H9 (cell line): ENCODE data around the gene CNMD. TPM values are rescaled to one million over a fixed set of nuclear protein-coding genes. Genes with fewer than 3 reads are reported as not detected.

Experiments used
- DNase-seq: peaks from one replicate; pipeline ENCODE4 v3.0.0-alpha.2; 2017
- H2AFZ ChIP-seq: one replicate; pipeline ENCODE4 v1.6.1; 2013; ENCODE audit warnings: mild to moderate bottlenecking, low read length, control low read depth, moderate library complexity
- H2AK5ac ChIP-seq: 2 replicates; pipeline ENCODE4 v1.6.1; 2013; ENCODE audit warnings: low read length, control low read depth, mixed read lengths; ENCODE audit not compliant: insufficient read length
- H2BK120ac ChIP-seq: one replicate; pipeline ENCODE4 v1.6.1; 2013; ENCODE audit warnings: low read depth, mild to moderate bottlenecking, low read length, control low read depth, inconsistent platforms; ENCODE audit not compliant: poor library complexity, severe bottlenecking
- H2BK12ac ChIP-seq: 2 replicates; pipeline ENCODE4 v1.6.1; 2013; ENCODE audit warnings: low read length, control low read depth, mixed read lengths, low read depth; ENCODE audit not compliant: insufficient read length
- H2BK15ac ChIP-seq: 2 replicates; pipeline ENCODE4 v1.6.1; 2013; ENCODE audit warnings: low read depth, low read length, control low read depth
- H2BK20ac ChIP-seq: one replicate; pipeline ENCODE4 v1.6.1; 2013; ENCODE audit warnings: low read depth, mild to moderate bottlenecking, low read length, control low read depth, inconsistent platforms; ENCODE audit not compliant: poor library complexity, severe bottlenecking
- H2BK5ac ChIP-seq: 2 replicates; pipeline ENCODE4 v1.6.1; 2013; ENCODE audit warnings: low read length, control low read depth, mixed read lengths; ENCODE audit not compliant: insufficient read length
- H3K14ac ChIP-seq: 2 replicates; pipeline ENCODE4 v1.6.1; 2013; ENCODE audit warnings: low read length, control low read depth; ENCODE audit not compliant: insufficient read depth
- H3K18ac ChIP-seq: 2 replicates; pipeline ENCODE4 v1.6.1; 2013; ENCODE audit warnings: low read depth, mild to moderate bottlenecking, mixed read lengths, low read length, control low read depth; ENCODE audit not compliant: insufficient read length
- H3K23ac ChIP-seq: 2 replicates; pipeline ENCODE4 v1.6.1; 2013; ENCODE audit warnings: low read length, control low read depth, mixed read lengths, low read depth; ENCODE audit not compliant: insufficient read length
- H3K23me2 ChIP-seq: 2 replicates; pipeline ENCODE4 v1.6.1; 2013; ENCODE audit warnings: low read depth, mild to moderate bottlenecking, mixed read lengths, low read length, control low read depth; ENCODE audit not compliant: insufficient read length, poor library complexity, severe bottlenecking
- H3K27ac ChIP-seq: 2 replicates; pipeline ENCODE4 v1.5.1; 2013; ENCODE audit warnings: low read length, control low read depth, mixed read lengths, low read depth; ENCODE audit not compliant: insufficient read length
- H3K27me3 ChIP-seq: 2 replicates; pipeline ENCODE4 v1.6.1; 2013; ENCODE audit warnings: low read length, control low read depth, inconsistent platforms; ENCODE audit not compliant: insufficient read depth
- H3K4ac ChIP-seq: 2 replicates; pipeline ENCODE4 v1.6.1; 2013; ENCODE audit warnings: low read depth, mild to moderate bottlenecking, control low read depth, inconsistent platforms, low read length, moderate library complexity
- H3K4me1 ChIP-seq: 2 replicates; pipeline ENCODE4 v1.6.1; 2013; ENCODE audit warnings: low read length, control low read depth, inconsistent platforms; ENCODE audit not compliant: insufficient read depth
- H3K4me2 ChIP-seq: 2 replicates; pipeline ENCODE4 v1.6.1; 2013; ENCODE audit warnings: low read length, control low read depth, mixed read lengths; ENCODE audit not compliant: insufficient read length, insufficient read depth
- H3K56ac ChIP-seq: 2 replicates; pipeline ENCODE4 v1.6.1; 2013; ENCODE audit warnings: low read depth, mild to moderate bottlenecking, mixed read lengths, low read length, control low read depth; ENCODE audit not compliant: insufficient read length
- H3K79me1 ChIP-seq: 2 replicates; pipeline ENCODE4 v1.6.1; 2013; ENCODE audit warnings: low read depth, mild to moderate bottlenecking, moderate library complexity, low read length, control low read depth, inconsistent platforms; ENCODE audit not compliant: insufficient read depth, poor library complexity, severe bottlenecking
- H3K79me2 ChIP-seq: 2 replicates; pipeline ENCODE4 v1.6.1; 2013; ENCODE audit warnings: low read length, control low read depth, inconsistent platforms; ENCODE audit not compliant: insufficient read depth
- H3K9ac ChIP-seq: 2 replicates; pipeline ENCODE4 v1.6.1; 2013; ENCODE audit warnings: low read length, control low read depth, mixed read lengths; ENCODE audit not compliant: insufficient read length; ENCODE audit errors: extremely low read depth
- H3K9me3 ChIP-seq: one replicate; pipeline ENCODE4 v1.6.1; 2013; ENCODE audit warnings: low read depth, low read length, inconsistent platforms; ENCODE audit not compliant: control insufficient read depth
- H3T11ph ChIP-seq: one replicate; pipeline ENCODE4 v1.6.1; 2013; ENCODE audit warnings: mild to moderate bottlenecking, low read length, control low read depth, inconsistent platforms
- H4K20me1 ChIP-seq: one replicate; pipeline ENCODE4 v1.6.1; 2013; ENCODE audit not compliant: control insufficient read depth, insufficient read length, insufficient read depth
- H4K5ac ChIP-seq: 2 replicates; pipeline ENCODE4 v1.6.1; 2013; ENCODE audit warnings: low read depth, mild to moderate bottlenecking, mixed read lengths, low read length, control low read depth; ENCODE audit not compliant: insufficient read length
- H4K8ac ChIP-seq: replicated peaks from 2 replicates; pipeline ENCODE4 v1.6.1; 2013; ENCODE audit warnings: low read length, control low read depth, mixed read lengths, low read depth; ENCODE audit not compliant: insufficient read length
- H4K91ac ChIP-seq: 2 replicates; pipeline ENCODE4 v1.6.1; 2013; ENCODE audit warnings: low read depth, mild to moderate bottlenecking, moderate library complexity, mixed read lengths, low read length, control low read depth; ENCODE audit not compliant: insufficient read length
- H3K27ac Mint-ChIP-seq, 3 experiments: 2 replicates in 2 of 3; 3 replicates in 1 of 3; pipeline ENCODE4 v1.8.0; 2020 to 2021; ENCODE audit warnings: mixed read lengths in 3 of 3, mild to moderate bottlenecking in 1 of 3, moderate library complexity in 1 of 3
- H3K27me3 Mint-ChIP-seq: 2 replicates; pipeline ENCODE4 v1.8.0; 2021; ENCODE audit warnings: low read depth, mild to moderate bottlenecking, moderate library complexity, mixed read lengths
- H3K36me3 Mint-ChIP-seq, 3 experiments: 2 replicates in 2 of 3; 3 replicates in 1 of 3; pipeline ENCODE4 v1.8.0; 2020 to 2021; ENCODE audit warnings: low read depth in 3 of 3, mixed read lengths in 3 of 3; ENCODE audit not compliant: insufficient read depth in 1 of 3
- H3K4me1 Mint-ChIP-seq, 2 experiments: 2 replicates each; pipeline ENCODE4 v1.8.0; 2020; ENCODE audit warnings: mixed read lengths in 2 of 2
- H3K4me3 Mint-ChIP-seq, 2 experiments: 2 replicates in 1 of 2; 3 replicates in 1 of 2; pipeline ENCODE4 v1.8.0; 2020 to 2021; ENCODE audit warnings: mild to moderate bottlenecking in 2 of 2, mixed read lengths in 2 of 2, moderate library complexity in 1 of 2
- H3K9me3 Mint-ChIP-seq, 2 experiments: 2 replicates in 1 of 2; 3 replicates in 1 of 2; pipeline ENCODE4 v1.8.0; 2020; ENCODE audit warnings: mild to moderate bottlenecking in 2 of 2, mixed read lengths in 2 of 2, moderate library complexity in 1 of 2
- WGBS: extraction: QIAGEN DNeasy Blood & Tissue Kit; methylation state at CpG from one replicate; pipeline ENCODE4 v1.1.7; 2013; ENCODE audit warnings: missing lambda C conversion rate, low lambda C conversion rate, mixed read lengths; ENCODE audit not compliant: insufficient read length; ENCODE audit errors: extremely low coverage; 5-methylcytosine and 5-hydroxymethylcytosine counted together
- total RNA-seq: library from RNA; stranded (reverse); gene quantifications from 2 replicates; pipeline ENCODE4 v1.2.1, GENCODE V29; 2021
- TF ChIP-seq, protein P1 (sequence below): fragments of 200-600 bp; sonication (generic); conservative IDR thresholded peaks from 3 replicates; pipeline ENCODE4 v1.8.0; 2021; ENCODE audit warnings: antibody characterized with exemption, mild to moderate bottlenecking

The CNMD gene
- total RNA-seq, 1 experiment from 2014 or later, result 96.0 TPM

GRCh38 chr13:52703482-52703881, 36.1 kb downstream of the CNMD start:
- no peak overlapping the region for H2AFZ ChIP-seq
- Mint-ChIP-seq H3K27ac (no peak overlapping the region), H3K4me3 (no peak overlapping the region), H3K36me3 (peaks cover 0 to 13% (median 4%) of the 10 kb centered on the region in 3 experiments; a peak in 5 of 7 replicates), H3K27me3 (no peaks in the 10 kb centered on the region), H3K9me3 (no peaks in the 10 kb centered on the region), H3K4me1 (peaks cover 13 to 24% of the 10 kb centered on the region in 2 experiments)
- no peak overlapping the region for H4K5ac ChIP-seq
- H3K23me2 ChIP-seq, result no peaks in the 10 kb centered on the region
- no peaks in the 10 kb centered on the region for H3K79me1 ChIP-seq
- no peaks in the 10 kb centered on the region for H3K27me3 ChIP-seq
- no peak overlapping the region for H3K14ac ChIP-seq
- no peaks in the 10 kb centered on the region for H3K9me3 ChIP-seq
- DNase-seq, result no peak
- H2BK5ac ChIP-seq, result no peak overlapping the region
- no peaks in the 10 kb centered on the region for H4K20me1 ChIP-seq
- H2BK20ac ChIP-seq, result no peak overlapping the region
- no peak overlapping the region for H3K4ac ChIP-seq
- no CpG with 5 or more reads among the region's 6 CpGs for WGBS
- no peaks in the 10 kb centered on the region; the same call in 1 of the 2 replicates for H3K4me1 ChIP-seq
- no peak overlapping the region for H2BK120ac ChIP-seq
- H3K4me2 ChIP-seq, result no peak overlapping the region
- H3K56ac ChIP-seq, result no peak overlapping the region
- no peak overlapping the region for H2AK5ac ChIP-seq
- H4K91ac ChIP-seq, result no peak overlapping the region
- H2BK12ac ChIP-seq, result no peak overlapping the region
- H3K23ac ChIP-seq, result no peak overlapping the region
- no peak overlapping the region for H3K18ac ChIP-seq
- H4K8ac ChIP-seq, result no peak overlapping the region
- H3K9ac ChIP-seq, result no peak overlapping the region
- no peaks in the 10 kb centered on the region for H3K79me2 ChIP-seq
- TF ChIP-seq, protein P1, sequence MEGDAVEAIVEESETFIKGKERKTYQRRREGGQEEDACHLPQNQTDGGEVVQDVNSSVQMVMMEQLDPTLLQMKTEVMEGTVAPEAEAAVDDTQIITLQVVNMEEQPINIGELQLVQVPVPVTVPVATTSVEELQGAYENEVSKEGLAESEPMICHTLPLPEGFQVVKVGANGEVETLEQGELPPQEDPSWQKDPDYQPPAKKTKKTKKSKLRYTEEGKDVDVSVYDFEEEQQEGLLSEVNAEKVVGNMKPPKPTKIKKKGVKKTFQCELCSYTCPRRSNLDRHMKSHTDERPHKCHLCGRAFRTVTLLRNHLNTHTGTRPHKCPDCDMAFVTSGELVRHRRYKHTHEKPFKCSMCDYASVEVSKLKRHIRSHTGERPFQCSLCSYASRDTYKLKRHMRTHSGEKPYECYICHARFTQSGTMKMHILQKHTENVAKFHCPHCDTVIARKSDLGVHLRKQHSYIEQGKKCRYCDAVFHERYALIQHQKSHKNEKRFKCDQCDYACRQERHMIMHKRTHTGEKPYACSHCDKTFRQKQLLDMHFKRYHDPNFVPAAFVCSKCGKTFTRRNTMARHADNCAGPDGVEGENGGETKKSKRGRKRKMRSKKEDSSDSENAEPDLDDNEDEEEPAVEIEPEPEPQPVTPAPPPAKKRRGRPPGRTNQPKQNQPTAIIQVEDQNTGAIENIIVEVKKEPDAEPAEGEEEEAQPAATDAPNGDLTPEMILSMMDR, result no peak
- no peak overlapping the region for H3K27ac ChIP-seq
- H3T11ph ChIP-seq, result no peak overlapping the region
- H2BK15ac ChIP-seq, result no peak overlapping the region
